ENCODE data around the gene DSCAM.

GRCh38 chr21:40736145-40736544, 110.8 kb downstream of the DSCAM start:
- no peak for TF ChIP-seq POLR2A (IDR thresholded peaks at IDR 0.05)
- TF ChIP-seq, protein P1, sequence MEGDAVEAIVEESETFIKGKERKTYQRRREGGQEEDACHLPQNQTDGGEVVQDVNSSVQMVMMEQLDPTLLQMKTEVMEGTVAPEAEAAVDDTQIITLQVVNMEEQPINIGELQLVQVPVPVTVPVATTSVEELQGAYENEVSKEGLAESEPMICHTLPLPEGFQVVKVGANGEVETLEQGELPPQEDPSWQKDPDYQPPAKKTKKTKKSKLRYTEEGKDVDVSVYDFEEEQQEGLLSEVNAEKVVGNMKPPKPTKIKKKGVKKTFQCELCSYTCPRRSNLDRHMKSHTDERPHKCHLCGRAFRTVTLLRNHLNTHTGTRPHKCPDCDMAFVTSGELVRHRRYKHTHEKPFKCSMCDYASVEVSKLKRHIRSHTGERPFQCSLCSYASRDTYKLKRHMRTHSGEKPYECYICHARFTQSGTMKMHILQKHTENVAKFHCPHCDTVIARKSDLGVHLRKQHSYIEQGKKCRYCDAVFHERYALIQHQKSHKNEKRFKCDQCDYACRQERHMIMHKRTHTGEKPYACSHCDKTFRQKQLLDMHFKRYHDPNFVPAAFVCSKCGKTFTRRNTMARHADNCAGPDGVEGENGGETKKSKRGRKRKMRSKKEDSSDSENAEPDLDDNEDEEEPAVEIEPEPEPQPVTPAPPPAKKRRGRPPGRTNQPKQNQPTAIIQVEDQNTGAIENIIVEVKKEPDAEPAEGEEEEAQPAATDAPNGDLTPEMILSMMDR (IDR thresholded peaks at IDR 0.05): no peak

Data from uterus (tissue), 2 donors.